T-helper 9 cell (primary cell): ENCODE data around the gene GPD1L.
"Not testable (repeated sequence)": the region's sequence is repeated elsewhere in the genome, so short reads cannot be mapped to it uniquely, and the experiment has no call there.

Source experiments
- DNase-seq: peaks from one replicate; pipeline ENCODE4 v3.0.0-alpha.2; 2020
- total RNA-seq, 2 donors: gene quantifications; one replicate each; lab custom pipeline; 2026; lab: John Stamatoyannopoulos, UW

The GPD1L gene
- total RNA-seq, result 46.1 to 59.9 reads per million in 2 donors

GRCh38 chr3:32106132-32106928 is at the start of gene GPD1L:
TSS of gene GPD1L (plus strand) at chr3:32106620. CDS start at chr3:32106712, 92 bp downstream.
- DNase-seq, result peak; percentile 85

- DNase-seq, result not testable (repeated sequence)
Observed at GRCh38 chr3:32058465-32058864, 48.0 kb upstream of the GPD1L start.

GRCh38 chr3:32062950-32063582 is 43.4 kb upstream of the GPD1L start:
- no peak for DNase-seq

GRCh38 chr3:32066686-32067085 is 39.7 kb upstream of the GPD1L start:
- no peak for DNase-seq

- not testable (repeated sequence) for DNase-seq
Observed at GRCh38 chr3:32074194-32074593, 32.2 kb upstream of the GPD1L start.

- no peak for DNase-seq
Observed at GRCh38 chr3:32076566-32076965, 29.9 kb upstream of the GPD1L start.

GRCh38 chr3:32077260-32078084 is 28.9 kb upstream of the GPD1L start:
- DNase-seq, result no peak

- DNase-seq, result no peak
Observed at GRCh38 chr3:32078085-32078634, 28.3 kb upstream of the GPD1L start.

GRCh38 chr3:32078864-32079263 is 27.6 kb upstream of the GPD1L start:
- DNase-seq, result no peak

GRCh38 chr3:32082721-32083120 is 23.7 kb upstream of the GPD1L start:
- no peak for DNase-seq

GRCh38 chr3:32083702-32084270 is 22.6 kb upstream of the GPD1L start:
- no peak for DNase-seq

- no peak for DNase-seq
Observed at GRCh38 chr3:32084870-32085269, 21.6 kb upstream of the GPD1L start.

- DNase-seq, result no peak
Observed at GRCh38 chr3:32086464-32086863, 20.0 kb upstream of the GPD1L start.

- DNase-seq, result no peak
Observed at GRCh38 chr3:32089476-32089875, 16.9 kb upstream of the GPD1L start.

GRCh38 chr3:32093204-32093603 is 13.2 kb upstream of the GPD1L start:
- DNase-seq, result no peak

GRCh38 chr3:32095431-32095830 is 11.0 kb upstream of the GPD1L start:
- DNase-seq, result no peak

GRCh38 chr3:32097768-32098167 is 8.7 kb upstream of the GPD1L start:
- DNase-seq, result no peak

- DNase-seq, result no peak
Observed at GRCh38 chr3:32098528-32098927, 7.9 kb upstream of the GPD1L start.

GRCh38 chr3:32100465-32100864 is 6.0 kb upstream of the GPD1L start:
- DNase-seq, result no peak

- no peak for DNase-seq
Observed at GRCh38 chr3:32102289-32102688, 4.1 kb upstream of the GPD1L start.

- no peak for DNase-seq
Observed at GRCh38 chr3:32104492-32104891, 1.9 kb upstream of the GPD1L start.

- DNase-seq, result no peak
Observed at GRCh38 chr3:32105291-32106131, 909 bp upstream of the GPD1L start.
